PC-3 (cell line): ENCODE measurements around the gene PPFIA1. TPM values are rescaled to one million over a fixed set of nuclear protein-coding genes. Genes with fewer than 3 reads are reported as not detected.

Source experiments
- ATAC-seq: fragments of 200-7000 bp; cut with Tn5 transposase; 2 replicates; pipeline ENCODE4 v1.9.1; 2020; ENCODE audit warnings: mild to moderate bottlenecking, moderate library complexity
- BruUV-seq: library from RNA; stranded (reverse); fragments of 400-500 nt; replicated peaks from 2 replicates; lab custom pipeline; 2021; lab: Mats Ljungman, UMichigan
- CTCF ChIA-PET: fragments of 300-600 bp; sonication (Branson Sonifier 250); formaldehyde crosslinking; loops from one replicate; lab custom pipeline; 2022; ENCODE audit warnings: antibody characterized with exemption; lab: Charles Lee
- POLR2A ChIA-PET: fragments of 300-600 bp; sonication (Branson Sonifier 250); formaldehyde crosslinking; loops from one replicate; lab custom pipeline; 2022; ENCODE audit warnings: antibody characterized with exemption; ENCODE audit not compliant: unreplicated experiment; lab: Charles Lee
- DNase-seq: peaks from one replicate; pipeline ENCODE4 v3.0.0-alpha.2; 2015
- H2AFZ ChIP-seq: fragments of 300-600 bp; sonication (generic); 2 replicates; pipeline ENCODE4 v1.6.0; 2016; ENCODE audit warnings: antibody characterized with exemption, low read length
- H3F3A ChIP-seq: fragments of 300-600 bp; sonication (generic); one replicate; pipeline ENCODE4 v1.6.0; 2017; ENCODE audit warnings: antibody characterized with exemption, low read length, control low read depth, mild to moderate bottlenecking; ENCODE audit not compliant: unreplicated experiment
- H3K27ac ChIP-seq: fragments of 300-600 bp; sonication (generic); 2 replicates; pipeline ENCODE4 v1.5.1; 2016; ENCODE audit warnings: mild to moderate bottlenecking, low read length
- H3K27me3 ChIP-seq: fragments of 300-600 bp; sonication (generic); 2 replicates; pipeline ENCODE4 v1.6.1; 2016; ENCODE audit warnings: low read length, mixed read lengths
- H3K36me3 ChIP-seq: fragments of 300-600 bp; sonication (generic); 2 replicates; pipeline ENCODE4 v1.6.1; 2016; ENCODE audit warnings: low read depth, mixed run types, low read length, mixed read lengths
- H3K4me1 ChIP-seq: fragments of 300-600 bp; sonication (generic); 2 replicates; pipeline ENCODE4 v1.5.1; 2016; ENCODE audit warnings: low read length; ENCODE audit not compliant: insufficient read depth
- H3K4me2 ChIP-seq: fragments of 300-600 bp; sonication (generic); 2 replicates; pipeline ENCODE4 v1.6.0; 2016; ENCODE audit warnings: low read length
- H3K4me3 ChIP-seq: fragments of 300-600 bp; sonication (generic); 2 replicates; pipeline ENCODE4 v1.5.1; 2016; ENCODE audit warnings: mild to moderate bottlenecking, low read length, mixed read lengths
- H3K79me2 ChIP-seq: fragments of 300-600 bp; sonication (generic); 2 replicates; pipeline ENCODE4 v1.6.1; 2017; ENCODE audit warnings: low read length, mixed read lengths
- H3K9ac ChIP-seq: fragments of 300-600 bp; sonication (generic); 2 replicates; pipeline ENCODE4 v1.6.0; 2016; ENCODE audit warnings: mild to moderate bottlenecking, low read length
- H3K9me2 ChIP-seq: fragments of 300-600 bp; sonication (generic); replicated peaks from 2 replicates; pipeline ENCODE4 v1.6.1; 2016; ENCODE audit warnings: mixed run types, low read length, mixed read lengths
- H3K9me3 ChIP-seq: fragments of 300-600 bp; sonication (generic); 2 replicates; pipeline ENCODE4 v1.6.1; 2016; ENCODE audit warnings: low read length, mixed read lengths
- H4K20me1 ChIP-seq: fragments of 300-600 bp; sonication (generic); 2 replicates; pipeline ENCODE4 v1.6.1; 2016; ENCODE audit warnings: low read length, mixed read lengths
- EZH2 ChIP-seq: fragments of 300-600 bp; sonication (generic); IDR thresholded peaks from one replicate; pipeline ENCODE4 v1.6.1; 2017; ENCODE audit warnings: antibody characterized with exemption, mild to moderate bottlenecking, low read length; ENCODE audit not compliant: unreplicated experiment
- EZH2phosphoT487 ChIP-seq: fragments of 300-600 bp; sonication (generic); IDR thresholded peaks from 2 replicates; pipeline ENCODE4 v1.6.1; 2018; ENCODE audit warnings: mild to moderate bottlenecking, antibody characterized with exemption, low read length, borderline replicate concordance
- intact Hi-C: fragments of 100-400 bp; cut with micrococcal nuclease; formaldehyde crosslinking; loops from 2 replicates; pipeline ENCODE4 v1.9.0; 2023
- total RNA-seq: library from RNA; depleted of rRNA; stranded (reverse); fragments of >200 nt; gene quantifications from 2 replicates; pipeline ENCODE4 v1.2.3, GENCODE V29; 2014
- TF ChIP-seq, protein P1 (sequence below): fragments of 300-600 bp; sonication (generic); conservative IDR thresholded peaks from 2 replicates; pipeline ENCODE4 v1.5.1; 2017; ENCODE audit warnings: antibody characterized with exemption, low read depth, mild to moderate bottlenecking, low read length

Gene PPFIA1
- total RNA-seq, 1 experiment from 2014 or later, result 57.5 TPM

DNA sequence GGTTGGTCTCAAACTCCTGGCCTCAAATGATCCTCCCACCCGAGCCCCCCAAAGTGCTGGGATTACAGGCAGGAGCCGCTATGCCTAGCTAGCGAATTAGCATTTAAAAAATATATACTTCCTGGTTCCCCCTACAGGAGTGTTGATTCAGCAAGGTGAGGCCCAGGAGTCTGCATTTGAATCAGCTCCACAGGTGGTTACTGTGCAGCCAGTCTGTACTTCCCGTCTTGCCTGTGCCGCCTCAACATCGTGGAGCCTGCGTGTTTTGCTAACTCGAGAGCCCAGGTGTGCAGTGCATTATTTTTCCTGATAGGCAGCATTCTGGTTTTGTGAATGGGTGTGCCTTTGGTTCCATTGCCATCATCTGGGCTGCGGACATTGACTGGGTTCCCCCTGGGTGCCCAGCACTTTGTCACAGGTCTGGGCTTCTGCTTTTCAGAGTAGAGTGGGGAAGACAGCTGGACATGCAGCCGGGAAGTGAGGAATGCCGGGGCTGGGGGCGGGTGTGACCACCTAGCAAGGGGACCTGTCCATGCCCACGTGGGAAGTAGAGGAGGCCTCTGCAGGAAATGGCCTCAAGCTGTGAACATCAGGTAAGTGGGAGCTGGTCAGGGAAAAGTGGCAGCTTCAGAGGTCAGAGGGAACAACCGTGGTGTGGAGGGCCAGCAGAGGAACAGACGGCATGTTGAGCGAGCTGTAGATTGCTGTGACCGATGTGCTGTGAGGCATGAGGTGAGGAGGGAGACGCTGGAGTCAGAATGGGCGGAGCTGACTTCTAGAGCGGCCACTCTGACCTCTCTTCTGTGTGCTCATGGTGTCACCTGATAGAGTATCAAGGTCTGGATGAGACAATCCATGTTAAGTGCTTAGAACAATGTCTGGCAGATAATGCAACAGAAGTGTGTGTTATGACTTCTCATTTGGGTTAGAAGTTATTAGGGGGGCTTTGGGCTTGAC lies 42.2 kb downstream of the PPFIA1 start:
- POLR2A ChIA-PET, result no interaction called here
- Histone ChIP-seq H3F3A (no peaks in the 10 kb centered on the region), H3K4me1 (peaks cover 2% of the 10 kb centered on the region), H3K9me3 (no peaks in the 10 kb centered on the region), H3K27me3 (no peaks in the 10 kb centered on the region), H3K9me2 (no peaks in the 10 kb centered on the region), H3K4me2 (no peak overlapping the region), H4K20me1 (no peaks in the 10 kb centered on the region), H3K9ac (no peak overlapping the region), H3K27ac (no peak overlapping the region), H2AFZ (no peak overlapping the region), H3K4me3 (no peak overlapping the region), H3K79me2 (peaks cover 66% of the 10 kb centered on the region), H3K36me3 (peaks cover 25% of the 10 kb centered on the region)
- no peak for ATAC-seq
- intact Hi-C loops, result no loop called here
- CTCF ChIA-PET, result no interaction called here
- no TSS peak for BruUV-seq
- DNase-seq, result no peak
- TF ChIP-seq EZH2phosphoT487 (no peak), EZH2 (no peak)
- TF ChIP-seq, protein P1, sequence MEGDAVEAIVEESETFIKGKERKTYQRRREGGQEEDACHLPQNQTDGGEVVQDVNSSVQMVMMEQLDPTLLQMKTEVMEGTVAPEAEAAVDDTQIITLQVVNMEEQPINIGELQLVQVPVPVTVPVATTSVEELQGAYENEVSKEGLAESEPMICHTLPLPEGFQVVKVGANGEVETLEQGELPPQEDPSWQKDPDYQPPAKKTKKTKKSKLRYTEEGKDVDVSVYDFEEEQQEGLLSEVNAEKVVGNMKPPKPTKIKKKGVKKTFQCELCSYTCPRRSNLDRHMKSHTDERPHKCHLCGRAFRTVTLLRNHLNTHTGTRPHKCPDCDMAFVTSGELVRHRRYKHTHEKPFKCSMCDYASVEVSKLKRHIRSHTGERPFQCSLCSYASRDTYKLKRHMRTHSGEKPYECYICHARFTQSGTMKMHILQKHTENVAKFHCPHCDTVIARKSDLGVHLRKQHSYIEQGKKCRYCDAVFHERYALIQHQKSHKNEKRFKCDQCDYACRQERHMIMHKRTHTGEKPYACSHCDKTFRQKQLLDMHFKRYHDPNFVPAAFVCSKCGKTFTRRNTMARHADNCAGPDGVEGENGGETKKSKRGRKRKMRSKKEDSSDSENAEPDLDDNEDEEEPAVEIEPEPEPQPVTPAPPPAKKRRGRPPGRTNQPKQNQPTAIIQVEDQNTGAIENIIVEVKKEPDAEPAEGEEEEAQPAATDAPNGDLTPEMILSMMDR, result no peak

DNA sequence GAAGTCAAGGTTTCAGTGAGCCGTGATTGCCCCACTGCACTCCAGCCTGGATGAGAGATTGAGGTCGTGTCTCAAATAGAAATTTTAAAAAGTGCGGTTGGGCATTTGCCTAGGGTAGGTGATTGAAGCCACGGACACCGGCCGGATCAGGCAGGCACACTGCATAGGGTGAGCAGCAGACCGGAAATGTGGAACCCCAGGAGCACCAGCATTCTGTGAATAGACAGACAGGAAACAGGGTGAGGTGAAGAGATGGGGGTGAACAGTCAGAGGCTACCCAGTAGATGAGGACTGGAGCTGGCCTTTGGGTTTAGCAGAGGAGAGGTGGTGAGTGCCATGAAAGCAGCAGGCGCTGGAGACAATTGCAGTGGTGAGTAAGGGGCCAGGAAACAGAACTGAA lies 43.5 kb downstream of the PPFIA1 start:
- no peak for DNase-seq
- H3K4me1 ChIP-seq, result no peaks in the 10 kb centered on the region
- no peak overlapping the region for H3K4me2 ChIP-seq
- CTCF ChIA-PET, result no interaction called here
- no TSS peak for BruUV-seq
- H3K9me2 ChIP-seq, result no peaks in the 10 kb centered on the region
- TF ChIP-seq EZH2phosphoT487 (no peak), EZH2 (no peak)
- TF ChIP-seq, protein P1, result no peak
- H3K36me3 ChIP-seq, result peaks cover 20% of the 10 kb centered on the region
- no peak overlapping the region for H2AFZ ChIP-seq
- POLR2A ChIA-PET, result no interaction called here
- peaks cover 53% of the 10 kb centered on the region for H3K79me2 ChIP-seq
- H3F3A ChIP-seq, result no peaks in the 10 kb centered on the region
- intact Hi-C loops, result no loop called here
- H3K27me3 ChIP-seq, result no peaks in the 10 kb centered on the region
- H3K4me3 ChIP-seq, result no peak overlapping the region
- ATAC-seq, result no peak
- no peak overlapping the region for H3K27ac ChIP-seq
- no peaks in the 10 kb centered on the region for H4K20me1 ChIP-seq
- H3K9ac ChIP-seq, result no peak overlapping the region
- H3K9me3 ChIP-seq, result no peaks in the 10 kb centered on the region

DNA sequence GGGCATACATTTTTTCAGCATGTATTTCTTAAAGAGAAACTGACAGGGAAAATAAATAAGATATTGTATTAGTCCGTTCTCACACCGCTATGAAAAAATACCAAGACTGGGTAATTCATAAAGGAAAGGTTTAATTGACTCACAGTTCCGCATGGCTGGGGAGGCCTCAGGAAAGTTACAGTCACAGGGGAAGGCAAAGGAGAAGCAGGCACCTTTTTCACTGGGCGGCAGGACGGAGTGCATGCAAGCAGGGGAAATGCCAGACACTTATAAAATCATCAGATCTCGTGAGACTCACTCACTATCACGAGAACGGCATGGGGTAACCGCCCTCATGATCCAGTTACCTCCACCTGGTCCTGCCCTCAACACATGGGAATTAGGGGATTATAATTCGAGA lies 44.2 kb downstream of the PPFIA1 start:
- Histone ChIP-seq H3K79me2 (peaks cover 45% of the 10 kb centered on the region), H3K4me3 (no peak overlapping the region), H3K36me3 (peaks cover 23% of the 10 kb centered on the region), H3K27me3 (no peaks in the 10 kb centered on the region), H3K9ac (no peak overlapping the region), H4K20me1 (no peaks in the 10 kb centered on the region), H3K9me3 (no peaks in the 10 kb centered on the region), H3K4me1 (no peaks in the 10 kb centered on the region), H2AFZ (no peak overlapping the region), H3K9me2 (no peaks in the 10 kb centered on the region), H3K27ac (no peak overlapping the region), H3F3A (no peaks in the 10 kb centered on the region), H3K4me2 (no peak overlapping the region)
- no TSS peak for BruUV-seq
- intact Hi-C loops, result no loop called here
- no peak for ATAC-seq
- TF ChIP-seq EZH2, result no peak
- TF ChIP-seq EZH2phosphoT487, result no peak
- TF ChIP-seq, protein P1, result no peak
- ChIA-PET CTCF (no interaction called here), POLR2A (no interaction called here)
- no peak for DNase-seq
